Stimulated activated CD8-positive, alpha-beta memory T cell treated with anti-CD3 and anti-CD28 coated beads, Interleukin-15, amount 100 ng/mL, for 48 hours (primary cell): ENCODE measurements around the gene ZNF317.
"Not testable (repeated sequence)": the region's sequence is repeated elsewhere in the genome, so short reads cannot be mapped to it uniquely, and the experiment has no call there.

Experiments
- DNase-seq, 2 donors: peaks; one replicate each; pipeline ENCODE4 v3.0.0-alpha.2; 2020; ENCODE audit warnings: low read depth in 2 of 2

ZNF317 gene

GRCh38 chr19:9171393-9171991 is 31.3 kb downstream of the ZNF317 start:
- DNase-seq = no peak

GRCh38 chr19:9175326-9175725 is 35.1 kb downstream of the ZNF317 start:
- no peak for DNase-seq

DNA sequence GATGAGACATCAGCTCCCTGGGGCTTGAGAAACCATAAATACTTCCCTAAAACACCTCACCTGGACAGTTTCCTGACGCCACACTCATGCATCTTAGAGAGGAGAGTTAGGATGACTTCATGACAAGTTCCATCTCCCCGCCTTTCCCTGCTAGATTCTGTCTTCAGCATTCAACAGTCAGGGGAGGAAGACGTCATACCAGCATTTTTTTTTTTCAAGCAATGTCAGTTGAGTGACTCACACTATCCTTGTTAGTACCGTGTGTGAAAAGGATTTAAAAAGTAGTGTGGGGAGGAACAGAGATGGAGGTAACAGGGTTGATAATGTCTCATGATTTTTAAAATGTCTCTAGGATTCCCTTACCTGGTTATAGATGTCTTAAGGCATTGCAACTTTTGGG is 38.7 kb downstream of the ZNF317 start, which contains the start of gene OR7D2:
TSS of gene OR7D2 (plus strand) at position 79 of the 400 bp plus-strand sequence. CDS start 6,803 bp downstream, outside the sequence.
- DNase-seq = no peak

DNA sequence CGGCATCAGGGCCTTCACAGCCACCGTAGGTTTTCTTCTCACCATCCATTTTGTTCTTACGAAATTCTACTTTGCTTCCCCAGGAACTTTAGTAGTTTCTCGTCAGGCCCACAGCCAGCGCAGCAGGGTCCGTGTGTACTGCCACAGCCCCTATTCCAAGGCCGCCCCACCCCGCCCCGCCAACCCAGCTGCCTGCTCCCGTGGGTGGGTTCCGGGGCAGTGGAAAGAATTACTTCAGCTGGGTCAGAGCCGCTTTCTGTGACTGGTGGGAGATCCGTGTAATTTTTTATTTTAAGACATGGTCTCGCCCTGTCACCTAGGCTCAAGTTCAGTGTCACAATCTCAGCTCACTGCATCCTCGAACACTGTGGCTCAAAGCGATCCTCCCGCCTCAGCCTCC is 42.8 kb downstream of the ZNF317 start:
- DNase-seq = no peak

DNA sequence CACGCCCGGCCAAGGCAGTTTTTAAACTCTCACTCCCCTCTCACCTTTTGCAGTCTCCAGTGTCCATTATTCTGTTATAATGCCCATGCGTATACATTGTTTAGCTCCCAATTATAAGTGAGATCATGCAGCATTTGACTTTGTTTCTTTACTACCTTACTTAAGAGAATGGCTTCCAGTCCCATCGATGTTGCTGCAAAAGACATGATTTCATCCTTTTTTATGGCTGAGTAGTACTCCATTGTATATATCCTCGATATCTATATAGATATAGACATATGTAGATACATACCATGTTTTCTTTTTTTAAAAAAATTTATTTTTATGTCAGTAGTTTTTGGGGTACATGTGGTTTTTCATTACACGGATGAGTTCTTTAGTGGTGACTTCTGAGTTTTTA is 47.0 kb downstream of the ZNF317 start:
- DNase-seq = no peak

- DNase-seq = no peak
Measured at GRCh38 chr19:9189535-9189934, 49.3 kb downstream of the ZNF317 start.

GRCh38 chr19:9198044-9198443 is 57.8 kb downstream of the ZNF317 start:
- DNase-seq = not testable (repeated sequence)

DNA sequence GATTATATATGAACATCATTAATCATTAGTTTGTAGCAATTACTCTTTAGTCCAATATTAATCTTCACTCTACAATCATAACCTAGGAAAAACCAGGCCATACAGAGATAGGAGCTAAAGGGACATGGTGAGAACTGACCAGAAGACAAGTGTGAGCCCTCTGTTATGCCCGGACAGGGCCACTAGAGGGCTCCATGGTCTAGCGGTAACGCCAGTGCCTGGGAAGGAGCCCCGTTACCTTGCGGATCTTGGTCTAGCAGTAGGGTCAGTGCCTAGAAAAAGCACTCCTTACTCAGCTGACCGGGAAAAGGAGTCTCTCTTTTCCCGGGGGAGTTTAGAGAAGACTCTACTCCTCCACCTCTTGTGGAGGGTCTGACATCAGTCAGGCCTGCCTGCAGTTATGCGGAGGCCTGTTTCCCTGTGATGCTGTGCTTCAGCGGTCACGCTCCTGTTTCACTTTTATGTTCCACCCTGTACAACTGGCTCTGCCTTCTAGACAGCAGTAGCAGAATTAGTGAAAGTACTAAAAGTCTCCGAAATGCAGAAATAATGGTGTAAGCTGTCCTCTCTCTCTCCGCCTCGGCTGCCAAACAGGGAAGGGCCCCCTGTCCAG is 65.4 kb downstream of the ZNF317 start:
- DNase-seq = peak; percentile 39 to 49
